ENCODE results near the gene ECM1.

DNA sequence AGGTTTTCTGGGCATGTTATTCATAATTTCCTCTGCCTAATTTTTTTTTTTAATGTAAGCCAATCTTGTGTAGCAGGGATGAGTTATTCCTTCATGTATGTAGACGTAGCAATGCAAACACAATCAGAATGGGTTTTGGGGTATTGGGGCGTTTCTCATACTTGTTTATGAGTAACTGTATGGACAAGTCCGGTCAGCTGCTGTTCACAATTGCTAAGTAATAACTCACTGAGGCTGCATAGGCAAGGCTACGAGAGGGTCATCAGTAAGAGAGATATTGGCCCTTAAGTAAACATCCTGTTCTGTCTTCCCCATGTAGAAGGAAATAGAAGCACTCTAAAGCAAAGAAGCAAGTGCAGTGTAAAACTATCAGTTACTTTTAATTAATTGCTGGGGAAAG lies 30.2 kb upstream of the ECM1 start:
- no peak for TF ChIP-seq POLR2A (IDR thresholded peaks at IDR 0.05; ENCODE audit: control extremely low read depth in 1 of 2, low read depth in 2 of 2, low read length in 2 of 2)
- TF ChIP-seq, protein P1, sequence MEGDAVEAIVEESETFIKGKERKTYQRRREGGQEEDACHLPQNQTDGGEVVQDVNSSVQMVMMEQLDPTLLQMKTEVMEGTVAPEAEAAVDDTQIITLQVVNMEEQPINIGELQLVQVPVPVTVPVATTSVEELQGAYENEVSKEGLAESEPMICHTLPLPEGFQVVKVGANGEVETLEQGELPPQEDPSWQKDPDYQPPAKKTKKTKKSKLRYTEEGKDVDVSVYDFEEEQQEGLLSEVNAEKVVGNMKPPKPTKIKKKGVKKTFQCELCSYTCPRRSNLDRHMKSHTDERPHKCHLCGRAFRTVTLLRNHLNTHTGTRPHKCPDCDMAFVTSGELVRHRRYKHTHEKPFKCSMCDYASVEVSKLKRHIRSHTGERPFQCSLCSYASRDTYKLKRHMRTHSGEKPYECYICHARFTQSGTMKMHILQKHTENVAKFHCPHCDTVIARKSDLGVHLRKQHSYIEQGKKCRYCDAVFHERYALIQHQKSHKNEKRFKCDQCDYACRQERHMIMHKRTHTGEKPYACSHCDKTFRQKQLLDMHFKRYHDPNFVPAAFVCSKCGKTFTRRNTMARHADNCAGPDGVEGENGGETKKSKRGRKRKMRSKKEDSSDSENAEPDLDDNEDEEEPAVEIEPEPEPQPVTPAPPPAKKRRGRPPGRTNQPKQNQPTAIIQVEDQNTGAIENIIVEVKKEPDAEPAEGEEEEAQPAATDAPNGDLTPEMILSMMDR (IDR thresholded peaks at IDR 0.05; ENCODE audit: control extremely low read depth in 1 of 3, insufficient read depth in 1 of 3, low read depth in 1 of 3, low read length in 3 of 3), result no peak
- no peak for TF ChIP-seq EGR1 (IDR thresholded peaks at IDR 0.05; ENCODE audit: borderline replicate concordance, low read depth, low read length)
- TF ChIP-seq TEAD4 (IDR thresholded peaks at IDR 0.05; ENCODE audit: low read depth, low read length), result no peak
- TF ChIP-seq ASH2L (IDR thresholded peaks at IDR 0.05; ENCODE audit: low read length), result no peak
- no peak for TF ChIP-seq POU5F1 (IDR thresholded peaks at IDR 0.05; ENCODE audit: low read depth, low read length)
- TF ChIP-seq EP300 (IDR thresholded peaks at IDR 0.05; ENCODE audit: borderline replicate concordance in 1 of 2, low read depth in 2 of 2, low read length in 2 of 2), result no peak
- TF ChIP-seq ATF2 (IDR thresholded peaks at IDR 0.05; ENCODE audit: low read length), result no peak
